ENCODE measurements around the gene TXNRD2. TPM values are rescaled to one million over a fixed set of nuclear protein-coding genes. Genes with fewer than 3 reads are reported as not detected.

Gene TXNRD2
- 10 to 100 TPM in 2 of 4 donors, 1 to 10 TPM in 2; 8.4 to 33.2 (median 15.7) TPM for total RNA-seq

- no peaks in the 10 kb centered on the region for H3K36me3 ChIP-seq
- DNase-seq (ENCODE audit: low spot score in 2 of 2) = peak in 1 of 2 donors; percentile 80
Observed at GRCh38 chr22:19941365-19942082, at the start of gene TXNRD2, which contains the start of gene COMT. Gene TXNRD2 (minus strand): TSS chr22:19941818. CDS start chr22:19941803, 15 bp downstream. Gene COMT (plus strand): TSS chr22:19941772. CDS start chr22:19962527, 20,755 bp downstream.

GRCh38 chr22:19991395-19991644, 49.7 kb upstream of the TXNRD2 start:
- no peak for DNase-seq (ENCODE audit: low spot score in 2 of 2)
- Histone ChIP-seq H3K9me3 (no peaks in the 10 kb centered on the region), H3K4me3 (no peak overlapping the region), H3K4me1 (peaks cover 20% of the 10 kb centered on the region), H3K27ac (no peak overlapping the region), H3K27me3 (no peaks in the 10 kb centered on the region), H3K36me3 (no peaks in the 10 kb centered on the region)
- TF ChIP-seq EP300 (IDR thresholded peaks at IDR 0.05) = no peak
- TF ChIP-seq CTCF (IDR thresholded peaks at IDR 0.05) = no peak
- TF ChIP-seq POLR2AphosphoS5 (IDR thresholded peaks at IDR 0.05) = no peak
- TF ChIP-seq POLR2A (IDR thresholded peaks at IDR 0.05) = no peak

More at GRCh38 chr22:19941365-19942082, at the start of gene TXNRD2, which contains the start of gene COMT:
- Histone ChIP-seq H3K27me3 (no peaks in the 10 kb centered on the region), H3K4me1 (peaks cover 35% of the 10 kb centered on the region), H3K27ac (peak within 1 kb of the TSS; percentile 95), H3K4me3 (peak within 1 kb of the TSS; percentile 70), H3K9me3 (no peaks in the 10 kb centered on the region)
- under 1% methylated on average over 20 of the region's 63 CpGs for WGBS
- no peak for TF ChIP-seq CTCF (IDR thresholded peaks at IDR 0.05)
- TF ChIP-seq POLR2A (IDR thresholded peaks at IDR 0.05) = peak in 1 of 2 donors; percentile 63
- peak in 2 of 3 donors; percentile 21 to 63 for TF ChIP-seq POLR2AphosphoS5 (IDR thresholded peaks at IDR 0.05)
- no peak for TF ChIP-seq EP300 (IDR thresholded peaks at IDR 0.05)

- H3K27ac ChIP-seq = no peak overlapping the region
- H3K4me3 ChIP-seq = no peak overlapping the region
- TF ChIP-seq CTCF (IDR thresholded peaks at IDR 0.05) (no peak), EP300 (IDR thresholded peaks at IDR 0.05) (no peak), POLR2AphosphoS5 (IDR thresholded peaks at IDR 0.05) (no peak), POLR2A (IDR thresholded peaks at IDR 0.05) (no peak)
- no peaks in the 10 kb centered on the region for H3K36me3 ChIP-seq
- peaks cover 20% of the 10 kb centered on the region for H3K4me1 ChIP-seq
- 100% methylated on average over 3 of the region's 20 CpGs for WGBS
- H3K9me3 ChIP-seq = no peaks in the 10 kb centered on the region
- DNase-seq (ENCODE audit: low spot score in 2 of 2) = no peak
- no peaks in the 10 kb centered on the region for H3K27me3 ChIP-seq
Observed at GRCh38 chr22:19990609-19991394, 49.2 kb upstream of the TXNRD2 start.

GRCh38 chr22:19990188-19990587, 48.6 kb upstream of the TXNRD2 start:
- WGBS = 79% methylated on average over 2 of the region's 2 CpGs
- Histone ChIP-seq H3K36me3 (no peaks in the 10 kb centered on the region), H3K9me3 (no peaks in the 10 kb centered on the region), H3K4me1 (peaks cover 22% of the 10 kb centered on the region), H3K27me3 (no peaks in the 10 kb centered on the region), H3K27ac (no peak overlapping the region), H3K4me3 (no peak overlapping the region)
- DNase-seq (ENCODE audit: low spot score in 2 of 2) = no peak
- TF ChIP-seq EP300 (IDR thresholded peaks at IDR 0.05) (no peak), POLR2AphosphoS5 (IDR thresholded peaks at IDR 0.05) (no peak), POLR2A (IDR thresholded peaks at IDR 0.05) (no peak), CTCF (IDR thresholded peaks at IDR 0.05) (no peak)

GRCh38 chr22:19989725-19990067, 48.1 kb upstream of the TXNRD2 start:
- Histone ChIP-seq H3K27ac (no peak overlapping the region), H3K9me3 (no peaks in the 10 kb centered on the region), H3K4me1 (peaks cover 27% of the 10 kb centered on the region), H3K36me3 (no peaks in the 10 kb centered on the region), H3K4me3 (no peak overlapping the region), H3K27me3 (no peaks in the 10 kb centered on the region)
- no peak for DNase-seq (ENCODE audit: low spot score in 2 of 2)
- TF ChIP-seq EP300 (IDR thresholded peaks at IDR 0.05) (no peak), POLR2AphosphoS5 (IDR thresholded peaks at IDR 0.05) (no peak), CTCF (IDR thresholded peaks at IDR 0.05) (no peak), POLR2A (IDR thresholded peaks at IDR 0.05) (no peak)
- WGBS = no CpG with 5 or more reads among the region's 3 CpGs
